Glutamatergic neuron (in vitro differentiated cells): Measurements from ENCODE around the gene CASTOR1. TPM values are rescaled to one million over a fixed set of nuclear protein-coding genes. Genes with fewer than 3 reads are reported as not detected.

Experiments
- DNase-seq: peaks from one replicate; pipeline ENCODE4 v3.0.0; 2022
- H3K27ac Mint-ChIP-seq: one replicate; pipeline ENCODE4 v1.8.0; 2020; ENCODE audit warnings: mild to moderate bottlenecking, mixed read lengths, inconsistent platforms; ENCODE audit not compliant: unreplicated experiment
- H3K27me3 Mint-ChIP-seq: one replicate; pipeline ENCODE4 v1.8.0; 2020; ENCODE audit warnings: mild to moderate bottlenecking, moderate library complexity, mixed read lengths, inconsistent platforms; ENCODE audit not compliant: unreplicated experiment
- H3K36me3 Mint-ChIP-seq: one replicate; pipeline ENCODE4 v1.8.0; 2020; ENCODE audit warnings: mild to moderate bottlenecking, mixed read lengths, inconsistent platforms; ENCODE audit not compliant: unreplicated experiment
- H3K4me1 Mint-ChIP-seq: one replicate; pipeline ENCODE4 v1.8.0; 2020; ENCODE audit warnings: mild to moderate bottlenecking, low read depth, mixed read lengths, inconsistent platforms; ENCODE audit not compliant: unreplicated experiment
- H3K4me3 Mint-ChIP-seq: one replicate; pipeline ENCODE4 v1.8.0; 2020; ENCODE audit warnings: mild to moderate bottlenecking, mixed read lengths, inconsistent platforms; ENCODE audit not compliant: unreplicated experiment
- H3K9me3 Mint-ChIP-seq: one replicate; pipeline ENCODE4 v1.8.0; 2020; ENCODE audit warnings: mild to moderate bottlenecking, moderate library complexity, mixed read lengths, inconsistent platforms; ENCODE audit not compliant: unreplicated experiment
- CTCF ChIP-seq: fragments of 200-600 bp; sonication (generic); IDR thresholded peaks from one replicate; pipeline ENCODE4 v1.5.0; 2021; ENCODE audit not compliant: partially characterized antibody, unreplicated experiment
- total RNA-seq: library from RNA; stranded (reverse); fragmentation: NEBNext Ultra II Directional; extraction: Animal tissue kit (Norgen Biotek cat#: 25700); gene quantifications from one replicate; pipeline ENCODE4 v1.2.1, GENCODE V29; 2021; ENCODE audit not compliant: unreplicated experiment

The CASTOR1 gene
- total RNA-seq, 1 donor from 2014 or later, result 4.5 TPM

- Mint-ChIP-seq H3K4me3 (no peak overlapping the region), H3K27me3 (peaks cover 6% of the 10 kb centered on the region), H3K4me1 (peaks cover 4% of the 10 kb centered on the region), H3K36me3 (no peaks in the 10 kb centered on the region), H3K9me3 (peaks cover 5% of the 10 kb centered on the region), H3K27ac (no peak overlapping the region)
- TF ChIP-seq CTCF, result no peak
- no peak for DNase-seq
Observed at GRCh38 chr22:30291058-30291892, 2.0 kb upstream of the CASTOR1 start.

- Mint-ChIP-seq H3K9me3 (peaks cover 2% of the 10 kb centered on the region), H3K4me1 (peaks cover 4% of the 10 kb centered on the region)
- TF ChIP-seq CTCF, result no peak
Observed at GRCh38 chr22:30290342-30291057, 1.2 kb upstream of the CASTOR1 start.

GRCh38 chr22:30289980-30290313, 642 bp upstream of the CASTOR1 start:
- H3K9me3 Mint-ChIP-seq, result peaks cover 2% of the 10 kb centered on the region
- peaks cover 6% of the 10 kb centered on the region for H3K27me3 Mint-ChIP-seq
- no peaks in the 10 kb centered on the region for H3K36me3 Mint-ChIP-seq
- peak overlapping the region; percentile 75 for H3K27ac Mint-ChIP-seq
- H3K4me3 Mint-ChIP-seq, result peak overlapping the region; percentile 68
- no peak for DNase-seq
- peaks cover 4% of the 10 kb centered on the region for H3K4me1 Mint-ChIP-seq
- no peak for TF ChIP-seq CTCF

More at GRCh38 chr22:30290342-30291057, 1.2 kb upstream of the CASTOR1 start:
- H3K27me3 Mint-ChIP-seq, result peaks cover 6% of the 10 kb centered on the region
- peak overlapping the region; percentile 68 for H3K4me3 Mint-ChIP-seq
- no peak for DNase-seq
- peak overlapping the region; percentile 17 for H3K27ac Mint-ChIP-seq
- no peaks in the 10 kb centered on the region for H3K36me3 Mint-ChIP-seq

GRCh38 chr22:30288419-30289140, 725 bp downstream of the CASTOR1 start:
- H3K27ac Mint-ChIP-seq, result no peak overlapping the region

More at GRCh38 chr22:30288419-30289140, 725 bp downstream of the CASTOR1 start:
- no peak for TF ChIP-seq CTCF
- Mint-ChIP-seq H3K4me3 (peak overlapping the region; percentile 80), H3K27me3 (peaks cover 4% of the 10 kb centered on the region), H3K36me3 (no peaks in the 10 kb centered on the region), H3K4me1 (no peaks in the 10 kb centered on the region), H3K9me3 (peaks cover 2% of the 10 kb centered on the region)
- DNase-seq, result no peak
